ENCODE measurements around the gene PLA2G6.

Gene PLA2G6

DNA sequence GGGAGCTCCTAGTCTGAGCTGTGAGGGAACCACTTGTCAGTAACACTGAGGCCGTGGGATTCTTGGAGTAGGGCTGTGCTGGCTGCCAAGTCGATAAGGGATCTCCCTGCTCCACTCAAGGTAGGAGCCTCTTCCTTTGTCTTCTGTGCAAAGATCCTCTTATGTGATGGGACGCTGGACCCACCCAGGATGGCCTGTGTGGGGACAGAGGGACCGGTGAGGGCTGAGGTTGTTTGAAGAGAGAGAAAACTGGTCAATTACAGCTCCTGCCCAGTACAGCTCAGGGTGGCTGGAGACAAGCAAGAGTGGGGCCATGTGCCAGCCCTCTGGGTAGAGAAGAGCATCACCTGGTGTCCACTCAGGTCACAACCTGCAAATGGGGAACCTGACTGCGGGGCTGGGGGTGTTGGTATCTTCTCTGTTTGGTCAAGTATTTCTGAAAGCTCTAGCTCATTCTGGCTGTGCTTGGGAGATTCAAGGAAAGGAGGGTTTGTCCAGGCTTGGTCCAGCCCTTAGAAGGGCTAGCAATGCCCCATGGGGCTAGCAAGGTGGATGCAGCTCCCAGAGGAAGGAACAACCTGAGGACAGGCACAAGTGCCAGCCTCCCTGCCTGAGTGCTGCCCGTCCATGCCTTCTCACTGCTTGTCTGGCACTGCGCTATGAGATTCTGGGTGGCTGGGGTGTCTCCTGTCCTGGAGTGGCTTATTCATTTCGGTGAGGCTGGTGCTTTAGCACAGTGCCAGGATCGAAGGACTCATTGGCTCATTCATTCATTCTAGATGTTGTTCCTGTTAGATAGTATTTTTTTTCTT lies 43.5 kb downstream of the PLA2G6 start:
- H2AFZ ChIP-seq (ENCODE audit: low read depth, low read length): no peak overlapping the region
- no peak for DNase-seq
- H3K9ac ChIP-seq (ENCODE audit: low read depth, low read length): no peak overlapping the region
- H4K20me1 ChIP-seq (ENCODE audit: insufficient read depth, low read length): peaks cover 3% of the 10 kb centered on the region; the same call in 1 of the 2 replicates
- ATAC-seq (ENCODE audit: insufficient read depth, low read depth): no peak
- TF ChIP-seq, protein P1, sequence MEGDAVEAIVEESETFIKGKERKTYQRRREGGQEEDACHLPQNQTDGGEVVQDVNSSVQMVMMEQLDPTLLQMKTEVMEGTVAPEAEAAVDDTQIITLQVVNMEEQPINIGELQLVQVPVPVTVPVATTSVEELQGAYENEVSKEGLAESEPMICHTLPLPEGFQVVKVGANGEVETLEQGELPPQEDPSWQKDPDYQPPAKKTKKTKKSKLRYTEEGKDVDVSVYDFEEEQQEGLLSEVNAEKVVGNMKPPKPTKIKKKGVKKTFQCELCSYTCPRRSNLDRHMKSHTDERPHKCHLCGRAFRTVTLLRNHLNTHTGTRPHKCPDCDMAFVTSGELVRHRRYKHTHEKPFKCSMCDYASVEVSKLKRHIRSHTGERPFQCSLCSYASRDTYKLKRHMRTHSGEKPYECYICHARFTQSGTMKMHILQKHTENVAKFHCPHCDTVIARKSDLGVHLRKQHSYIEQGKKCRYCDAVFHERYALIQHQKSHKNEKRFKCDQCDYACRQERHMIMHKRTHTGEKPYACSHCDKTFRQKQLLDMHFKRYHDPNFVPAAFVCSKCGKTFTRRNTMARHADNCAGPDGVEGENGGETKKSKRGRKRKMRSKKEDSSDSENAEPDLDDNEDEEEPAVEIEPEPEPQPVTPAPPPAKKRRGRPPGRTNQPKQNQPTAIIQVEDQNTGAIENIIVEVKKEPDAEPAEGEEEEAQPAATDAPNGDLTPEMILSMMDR (IDR thresholded peaks at IDR 0.05; ENCODE audit: borderline replicate concordance, extremely low read depth, low read length, poor library complexity, severe bottlenecking): no peak
- TF ChIP-seq EZH2 (IDR thresholded peaks at IDR 0.05; ENCODE audit: borderline replicate concordance, low read depth, low read length, severe bottlenecking): no peak
- H3K79me2 ChIP-seq (ENCODE audit: insufficient read depth, low read length): no peaks in the 10 kb centered on the region
- H3K36me3 ChIP-seq (ENCODE audit: insufficient read depth, low read length): peaks cover 69% of the 10 kb centered on the region
- no peak overlapping the region for H3K4me3 ChIP-seq (ENCODE audit: low read depth in 1 of 2, low read length in 2 of 2)
- H3K27me3 ChIP-seq (ENCODE audit: insufficient read depth, low read length, poor library complexity): no peaks in the 10 kb centered on the region
- H3K27ac ChIP-seq (ENCODE audit: low read length): no peak overlapping the region
- no peaks in the 10 kb centered on the region for H3K4me1 ChIP-seq (ENCODE audit: insufficient read depth, low read length)
- no peaks in the 10 kb centered on the region for H3K9me3 ChIP-seq (ENCODE audit: insufficient read depth, low read length, severe bottlenecking)
- no peak overlapping the region for H3K4me2 ChIP-seq (ENCODE audit: insufficient read depth, low read length)

- TF ChIP-seq, protein P1 (IDR thresholded peaks at IDR 0.05; ENCODE audit: borderline replicate concordance, extremely low read depth, low read length, poor library complexity, severe bottlenecking): no peak
- no peak for TF ChIP-seq EZH2 (IDR thresholded peaks at IDR 0.05; ENCODE audit: borderline replicate concordance, low read depth, low read length, severe bottlenecking)
- no peaks in the 10 kb centered on the region for H3K4me1 ChIP-seq (ENCODE audit: insufficient read depth, low read length)
- H3K36me3 ChIP-seq (ENCODE audit: insufficient read depth, low read length): peaks cover 72% of the 10 kb centered on the region
- no peak overlapping the region for H3K9ac ChIP-seq (ENCODE audit: low read depth, low read length)
- peaks cover 3% of the 10 kb centered on the region; the same call in 1 of the 2 replicates for H4K20me1 ChIP-seq (ENCODE audit: insufficient read depth, low read length)
- no peak overlapping the region for H3K4me2 ChIP-seq (ENCODE audit: insufficient read depth, low read length)
- H3K27me3 ChIP-seq (ENCODE audit: insufficient read depth, low read length, poor library complexity): no peaks in the 10 kb centered on the region
- H3K79me2 ChIP-seq (ENCODE audit: insufficient read depth, low read length): no peaks in the 10 kb centered on the region
- no peak overlapping the region for H3K27ac ChIP-seq (ENCODE audit: low read length)
- DNase-seq: no peak
- H3K4me3 ChIP-seq (ENCODE audit: low read depth in 1 of 2, low read length in 2 of 2): no peak overlapping the region
- H3K9me3 ChIP-seq (ENCODE audit: insufficient read depth, low read length, severe bottlenecking): no peaks in the 10 kb centered on the region
- ATAC-seq (ENCODE audit: insufficient read depth, low read depth): no peak
- H2AFZ ChIP-seq (ENCODE audit: low read depth, low read length): no peak overlapping the region
These were observed 45.0 kb downstream of the PLA2G6 start for GRCh38 chr22:38136607-38137006.

DNA sequence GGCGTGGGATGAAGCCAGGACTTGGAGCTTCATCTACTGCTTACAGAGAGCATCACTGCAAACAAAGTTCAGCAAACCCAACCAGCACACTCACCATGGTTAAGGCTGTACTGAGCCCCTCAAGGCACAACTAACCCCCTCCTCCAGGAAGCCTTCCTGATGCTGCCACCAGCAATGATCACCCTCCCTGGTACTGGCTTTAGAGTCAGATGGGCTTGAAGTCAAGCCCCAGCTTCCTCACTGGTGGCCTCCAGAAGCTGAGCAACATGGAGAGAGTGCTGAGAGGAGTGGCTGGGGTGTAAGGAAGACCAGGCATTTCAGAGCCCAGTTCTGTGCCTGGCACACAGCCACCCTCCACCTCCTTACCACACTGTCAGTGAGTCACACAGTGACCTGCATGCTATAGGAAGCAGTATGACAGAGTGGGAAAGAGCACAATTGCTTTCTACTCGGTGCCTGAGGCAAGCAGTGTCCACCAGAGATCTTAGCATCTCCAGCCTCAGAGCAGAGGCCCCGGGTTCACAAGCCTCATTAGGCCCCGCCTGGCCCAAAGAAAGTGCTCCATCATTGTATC lies 46.4 kb downstream of the PLA2G6 start:
- no peak overlapping the region for H3K4me3 ChIP-seq (ENCODE audit: low read depth in 1 of 2, low read length in 2 of 2)
- H3K9ac ChIP-seq (ENCODE audit: low read depth, low read length): no peak overlapping the region
- no peaks in the 10 kb centered on the region for H3K4me1 ChIP-seq (ENCODE audit: insufficient read depth, low read length)
- no peak overlapping the region for H2AFZ ChIP-seq (ENCODE audit: low read depth, low read length)
- H3K36me3 ChIP-seq (ENCODE audit: insufficient read depth, low read length): peaks cover 66% of the 10 kb centered on the region
- H4K20me1 ChIP-seq (ENCODE audit: insufficient read depth, low read length): peaks cover 3% of the 10 kb centered on the region; the same call in 1 of the 2 replicates
- H3K9me3 ChIP-seq (ENCODE audit: insufficient read depth, low read length, severe bottlenecking): no peaks in the 10 kb centered on the region
- no peak for DNase-seq
- H3K27me3 ChIP-seq (ENCODE audit: insufficient read depth, low read length, poor library complexity): no peaks in the 10 kb centered on the region
- H3K4me2 ChIP-seq (ENCODE audit: insufficient read depth, low read length): no peak overlapping the region
- ATAC-seq (ENCODE audit: insufficient read depth, low read depth): no peak
- H3K27ac ChIP-seq (ENCODE audit: low read length): no peak overlapping the region
- no peaks in the 10 kb centered on the region for H3K79me2 ChIP-seq (ENCODE audit: insufficient read depth, low read length)
- TF ChIP-seq, protein P1 (IDR thresholded peaks at IDR 0.05; ENCODE audit: borderline replicate concordance, extremely low read depth, low read length, poor library complexity, severe bottlenecking): no peak
- no peak for TF ChIP-seq EZH2 (IDR thresholded peaks at IDR 0.05; ENCODE audit: borderline replicate concordance, low read depth, low read length, severe bottlenecking)
